B cell (primary cell): Measurements from ENCODE around the gene SNIP1. TPM values are rescaled to one million over a fixed set of nuclear protein-coding genes. Genes with fewer than 3 reads are reported as not detected.

Experiments
- ATAC-seq: fragments of 200-7000 bp; cut with Tn5 transposase; one replicate; pipeline ENCODE4 v1.10.0; 2021; ENCODE audit warnings: low read depth, mild to moderate bottlenecking, moderate number of reproducible peaks, moderate library complexity
- CTCF ChIA-PET: fragments of 350-600 bp; sonication (Branson Sonifier 250); formaldehyde crosslinking; loops from one replicate; lab custom pipeline; 2021; ENCODE audit warnings: antibody characterized with exemption, inconsistent platforms; lab: Charles Lee
- POLR2A ChIA-PET: fragments of 350-600 bp; sonication (Branson Sonifier 250); formaldehyde crosslinking; loops from one replicate; lab custom pipeline; 2021; ENCODE audit warnings: antibody characterized with exemption; lab: Charles Lee
- DNase-seq: peaks from one replicate; pipeline ENCODE4 v3.0.0; 2013
- H2AFZ ChIP-seq: 2 replicates; pipeline ENCODE4 v1.6.1; 2012; ENCODE audit warnings: mild to moderate bottlenecking, low read depth, low read length; ENCODE audit not compliant: insufficient read depth, poor library complexity, severe bottlenecking
- H3K27ac ChIP-seq, 2 donors: 1 replicate in 1 of 2; 2 replicates in 1 of 2; pipeline ENCODE4 v1.5.1; 2012 to 2013; ENCODE audit warnings: low read length in 2 of 2, mild to moderate bottlenecking in 2 of 2, moderate library complexity in 1 of 2
- H3K27me3 ChIP-seq, 4 experiments: fragments of 200-600 bp in 1 of 4; sonication (generic) in 1 of 4; replicated peaks in 1 of 4; 1 replicate in 2 of 4; 2 replicates in 2 of 4; pipeline versions ENCODE4 v1.6.1 to v1.7.0; 2013 to 2016; ENCODE audit warnings: low read length in 3 of 4, mild to moderate bottlenecking in 2 of 4, mixed read lengths in 1 of 4, moderate library complexity in 1 of 4; ENCODE audit not compliant: insufficient read depth in 4 of 4, control insufficient read depth in 3 of 4; ENCODE audit errors: control extremely low read depth in 1 of 4
- H3K36me3 ChIP-seq, 2 experiments: replicated peaks in 1 of 2; 1 replicate in 1 of 2; 2 replicates in 1 of 2; pipeline versions ENCODE4 v1.6.1 to v1.7.1; 2013; ENCODE audit warnings: low read length in 1 of 2; ENCODE audit not compliant: insufficient read depth in 2 of 2, control insufficient read depth in 1 of 2; ENCODE audit errors: control extremely low read depth in 1 of 2, extremely low read depth in 1 of 2
- H3K4me1 ChIP-seq, 2 donors: fragments of 200-600 bp in 1 of 2; sonication (generic) in 1 of 2; 1 replicate in 1 of 2; 2 replicates in 1 of 2; pipeline versions ENCODE4 v1.5.1 to v1.6.1; 2013 to 2017; ENCODE audit warnings: low read length in 2 of 2; ENCODE audit not compliant: control insufficient read depth in 2 of 2, insufficient read depth in 2 of 2
- H3K4me2 ChIP-seq: replicated peaks from 2 replicates; pipeline ENCODE3; 2012; ENCODE audit warnings: mild to moderate bottlenecking, low read depth, low read length; ENCODE audit not compliant: poor library complexity, severe bottlenecking
- H3K4me3 ChIP-seq, 5 experiments: fragments of 200-600 bp in 1 of 5; sonication (generic) in 1 of 5; 1 replicate in 3 of 5; 2 replicates in 2 of 5; pipeline versions ENCODE4 v1.5.1 to v1.7.0; 2011 to 2016; ENCODE audit warnings: low read length in 4 of 5, mild to moderate bottlenecking in 4 of 5, low read depth in 2 of 5, control low read depth in 1 of 5, moderate library complexity in 1 of 5; ENCODE audit not compliant: insufficient read depth in 1 of 5; ENCODE audit errors: control extremely low read depth in 1 of 5, extremely low read depth in 1 of 5
- H3K79me2 ChIP-seq: fragments of 200-600 bp; sonication (generic); one replicate; pipeline ENCODE4 v1.6.0; 2016; ENCODE audit warnings: low read length; ENCODE audit not compliant: control insufficient read depth, insufficient read depth
- H3K9ac ChIP-seq: fragments of 200-600 bp; sonication (generic); 2 replicates; pipeline ENCODE4 v1.6.1; 2017; ENCODE audit warnings: mild to moderate bottlenecking, low read length, moderate library complexity
- H3K9me3 ChIP-seq, 3 donors: one replicate each; pipeline versions ENCODE4 v1.6.1 to v1.7.1; 2013; ENCODE audit warnings: low read length in 2 of 3; ENCODE audit not compliant: control insufficient read depth in 2 of 3, insufficient read depth in 1 of 3; ENCODE audit errors: control extremely low read depth in 1 of 3
- H4K20me1 ChIP-seq: 2 replicates; pipeline ENCODE4 v1.6.0; 2012; ENCODE audit warnings: mild to moderate bottlenecking, low read length; ENCODE audit not compliant: insufficient read depth, control insufficient read depth, poor library complexity, severe bottlenecking
- H3K27ac Mint-ChIP-seq: one replicate; pipeline ENCODE4 v1.8.0; 2021; ENCODE audit warnings: mixed read lengths
- H3K27me3 Mint-ChIP-seq: one replicate; pipeline ENCODE4 v1.8.0; 2021; ENCODE audit warnings: mixed read lengths
- H3K4me1 Mint-ChIP-seq: one replicate; pipeline ENCODE4 v1.8.0; 2021; ENCODE audit warnings: mixed read lengths
- H3K4me3 Mint-ChIP-seq: one replicate; pipeline ENCODE4 v1.8.0; 2021; ENCODE audit warnings: mixed read lengths
- H3K9me3 Mint-ChIP-seq: one replicate; pipeline ENCODE4 v1.8.0; 2022; ENCODE audit warnings: mixed read lengths; ENCODE audit not compliant: insufficient read depth
- EZH2 ChIP-seq: IDR thresholded peaks from 2 replicates; pipeline ENCODE4 v1.6.1; 2012; ENCODE audit warnings: borderline replicate concordance, low read depth, mild to moderate bottlenecking, moderate library complexity, low read length; ENCODE audit not compliant: insufficient read depth, poor library complexity, severe bottlenecking
- WGBS: methylation state at CpG from one replicate; pipeline ENCODE4 v1.1.5; 2013; ENCODE audit warnings: missing lambda C conversion rate; ENCODE audit not compliant: insufficient coverage; 5-methylcytosine and 5-hydroxymethylcytosine counted together
- intact Hi-C: fragments of 100-400 bp; cut with micrococcal nuclease; formaldehyde crosslinking; loops from one replicate; pipeline ENCODE4 v1.10.0; 2022
- polyA plus RNA-seq: library from polyadenylated mRNA; depleted of rRNA; stranded (reverse); fragments of >200 nt; gene quantifications from 2 replicates; pipeline ENCODE4 v1.2.3, GENCODE V29; 2012
- total RNA-seq, 2 donors: library from RNA; stranded (reverse); fragments of 120-200 nt in 1 of 2; gene quantifications; 1 replicate in 1 of 2; 2 replicates in 1 of 2; pipeline versions ENCODE4 v1.2.3 to v1.2.4, GENCODE V29; 2013 to 2022
- TF ChIP-seq, protein P1 (sequence below): fragments of 200-600 bp; IDR thresholded peaks from one replicate; pipeline ENCODE4 v1.8.0; 2022; ENCODE audit warnings: antibody characterized with exemption, mild to moderate bottlenecking

The SNIP1 gene
- total and polyA plus RNA-seq, 2 donors (not counting 1 experiment from before 2014, with no cell fraction given), result 6.0 to 45.0 TPM

DNA sequence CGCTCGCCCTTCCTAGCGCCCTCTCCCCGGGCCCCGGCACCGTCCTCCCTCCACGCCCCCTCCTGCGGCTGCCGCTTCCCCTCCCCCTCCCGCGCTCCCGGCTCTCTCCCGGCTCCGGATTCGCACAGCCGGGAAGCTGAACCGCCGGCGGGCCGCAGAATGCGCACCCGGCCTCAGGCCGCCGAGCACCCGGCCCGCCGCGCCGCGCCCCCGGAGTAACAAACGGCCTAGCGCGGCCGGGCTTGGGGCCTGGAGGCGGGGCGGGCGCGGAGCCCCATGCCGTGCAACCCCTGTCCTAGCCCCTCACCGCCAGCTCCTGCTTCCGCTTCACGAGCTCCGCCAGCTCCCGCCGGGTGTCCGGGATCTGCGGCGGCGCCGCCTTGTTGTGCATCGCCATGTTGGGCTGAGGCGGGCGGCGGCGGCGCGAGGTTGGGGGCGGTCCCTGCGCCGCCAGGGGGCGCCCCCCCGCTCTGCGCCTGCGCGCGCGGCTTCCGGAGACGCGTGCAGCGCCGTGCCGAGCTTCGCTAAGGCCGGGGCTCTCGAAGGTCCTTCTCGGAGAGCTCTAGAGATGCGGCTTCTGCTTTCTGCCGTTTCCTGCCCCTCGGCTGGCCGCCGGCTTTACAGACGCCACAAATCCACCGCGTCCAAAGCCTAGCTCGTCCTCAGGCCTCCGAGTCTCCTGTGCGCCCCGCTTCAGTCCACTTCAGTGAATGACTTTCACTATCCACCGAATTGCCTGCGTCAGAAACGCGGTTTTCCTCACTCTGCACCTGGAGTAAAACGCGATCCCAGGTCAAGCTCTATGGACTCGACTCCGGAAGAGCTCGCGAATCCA lies 39.5 kb downstream of the SNIP1 start, which contains the start of gene MEAF6:
Gene MEAF6, minus strand, starts transcription at position 417 of the 835 bp plus-strand sequence. Its CDS starts 20 bp downstream, at position 397.
- Histone ChIP-seq H3K27ac (peak within 1 kb of the TSS; percentile 78 to 87), H3K4me2 (peak within 1 kb of the TSS; percentile 76), H3K27me3 (no peaks in the 10 kb centered on the region), H3K36me3 (peaks cover 6 to 8% of the 10 kb centered on the region in 2 experiments), H3K9ac (peak within 1 kb of the TSS; percentile 67), H3K9me3 (no peaks in the 10 kb centered on the region), H3K4me1 (peaks cover 14 to 22% of the 10 kb centered on the region in 2 donors), H3K4me3 (peak within 1 kb of the TSS; percentile 57 to 80 (median 77)), H2AFZ (peak within 1 kb of the TSS; percentile 94), H4K20me1 (peaks cover 13% of the 10 kb centered on the region), H3K79me2 (peaks cover 42% of the 10 kb centered on the region)
- WGBS, result under 1% methylated on average over 98 of the region's 100 CpGs
- ATAC-seq, result peak; percentile 97
- intact Hi-C loops, result loop anchor here (1.0 to 2.0 kb wide), 5 partner anchors 40 to 178 kb away; partner anchors contain the start of genes CDCA8, GNL2, SNIP1 and ZC3H12A
- TF ChIP-seq, protein P1, sequence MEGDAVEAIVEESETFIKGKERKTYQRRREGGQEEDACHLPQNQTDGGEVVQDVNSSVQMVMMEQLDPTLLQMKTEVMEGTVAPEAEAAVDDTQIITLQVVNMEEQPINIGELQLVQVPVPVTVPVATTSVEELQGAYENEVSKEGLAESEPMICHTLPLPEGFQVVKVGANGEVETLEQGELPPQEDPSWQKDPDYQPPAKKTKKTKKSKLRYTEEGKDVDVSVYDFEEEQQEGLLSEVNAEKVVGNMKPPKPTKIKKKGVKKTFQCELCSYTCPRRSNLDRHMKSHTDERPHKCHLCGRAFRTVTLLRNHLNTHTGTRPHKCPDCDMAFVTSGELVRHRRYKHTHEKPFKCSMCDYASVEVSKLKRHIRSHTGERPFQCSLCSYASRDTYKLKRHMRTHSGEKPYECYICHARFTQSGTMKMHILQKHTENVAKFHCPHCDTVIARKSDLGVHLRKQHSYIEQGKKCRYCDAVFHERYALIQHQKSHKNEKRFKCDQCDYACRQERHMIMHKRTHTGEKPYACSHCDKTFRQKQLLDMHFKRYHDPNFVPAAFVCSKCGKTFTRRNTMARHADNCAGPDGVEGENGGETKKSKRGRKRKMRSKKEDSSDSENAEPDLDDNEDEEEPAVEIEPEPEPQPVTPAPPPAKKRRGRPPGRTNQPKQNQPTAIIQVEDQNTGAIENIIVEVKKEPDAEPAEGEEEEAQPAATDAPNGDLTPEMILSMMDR, result peak; percentile 84
- TF ChIP-seq EZH2, result no peak
- H3K27me3 Mint-ChIP-seq, result no peaks in the 10 kb centered on the region
- peak within 1 kb of the TSS; percentile 99 for H3K27ac Mint-ChIP-seq
- DNase-seq, result peak; percentile 93
- ChIA-PET POLR2A (interaction anchor here (1.1 to 1.3 kb wide), 6 partner anchors 35 to 178 kb away, joined by 3 to 9 read pairs (median 4); partner anchors contain the start of genes CDCA8 and SNIP1), CTCF (interaction anchor here (0.7 to 3.9 kb wide), 20 partner anchors 9 to 176 kb away, joined by 3 to 33 read pairs (median 4); partner anchors contain the start of genes GNL2 and SNIP1)
- no peaks in the 10 kb centered on the region for H3K9me3 Mint-ChIP-seq
- H3K4me1 Mint-ChIP-seq, result peaks cover 39% of the 10 kb centered on the region
- H3K4me3 Mint-ChIP-seq, result peak within 1 kb of the TSS; percentile 99
